Testis (tissue), 3 donors: ENCODE results near the gene PPP6R3. TPM values are rescaled to one million over a fixed set of nuclear protein-coding genes. Genes with fewer than 3 reads are reported as not detected.

ENCODE experiments used
- DNase-seq: peaks from one replicate; pipeline ENCODE4 v3.0.0-alpha.2; 2019
- H3K27ac ChIP-seq, 2 donors: fragments of 200-600 bp; sonication (generic); one replicate each; pipeline ENCODE4 v1.5.1; 2019
- H3K27me3 ChIP-seq: fragments of 200-600 bp; sonication (generic); one replicate; pipeline ENCODE4 v1.5.1; 2019
- H3K36me3 ChIP-seq: fragments of 200-600 bp; sonication (generic); one replicate; pipeline ENCODE4 v1.5.1; 2017; ENCODE audit warnings: low read depth; ENCODE audit errors: missing control alignments
- H3K4me1 ChIP-seq: fragments of 200-600 bp; sonication (generic); one replicate; pipeline ENCODE4 v1.5.1; 2019
- H3K4me3 ChIP-seq, 2 donors: fragments of 200-600 bp; sonication (generic); one replicate each; pipeline ENCODE4 v1.5.1; 2017 to 2019
- H3K9me3 ChIP-seq: fragments of 200-600 bp; sonication (generic); one replicate; pipeline ENCODE4 v1.5.1; 2017
- CTCF ChIP-seq, 3 experiments: fragments of 450-650 bp in 2 of 3; fragments of 200-600 bp in 1 of 3; sonication (generic) in 1 of 3; IDR thresholded peaks; one replicate each; pipeline ENCODE4 v1.5.1; 2016 to 2019; ENCODE audit warnings: antibody characterized with exemption in 3 of 3, mild to moderate bottlenecking in 2 of 3, moderate library complexity in 1 of 3
- POLR2A ChIP-seq: fragments of 450-650 bp; IDR thresholded peaks from one replicate; pipeline ENCODE4 v1.6.1; 2017; ENCODE audit warnings: antibody characterized with exemption, mild to moderate bottlenecking, moderate library complexity
- WGBS, 2 donors: methylation state at CpG; one replicate each; pipeline ENCODE4 v1.1.5; 2018; 5-methylcytosine and 5-hydroxymethylcytosine counted together
- intact Hi-C: fragments of 100-400 bp; cut with DNase I; formaldehyde crosslinking; loops from one replicate; pipeline ENCODE4 v1.15.1; 2023; ENCODE audit warnings: low total_unique reads
- polyA plus RNA-seq: library from polyadenylated mRNA; stranded (reverse); fragments of 350-450 nt; fragmentation: Illumina TruSeq; extraction: RNeasy Lipid Tissue Mini Kit (QIAGEN cat#74804); gene quantifications from one replicate; pipeline ENCODE4 v1.2.3, GENCODE V29; 2014; ENCODE audit warnings: low read depth, low replicate concordance; ENCODE audit not compliant: insufficient read depth
- total RNA-seq, 2 donors: library from RNA; depleted of rRNA; stranded (reverse); fragments of >200 nt; gene quantifications; one replicate each; pipeline ENCODE4 v1.2.3, GENCODE V29; 2016

The PPP6R3 gene
- total and polyA plus RNA-seq, 3 donors from 2014 or later = 88.5 to 190 (median 188) TPM

GRCh38 chr11:68459886-68460740 is 439 bp upstream of the PPP6R3 start:
- WGBS, 2 donors = 5% methylated on average over 36 to 39 of the region's 56 CpGs
- peaks cover 27% of the 10 kb centered on the region for H3K4me1 ChIP-seq

GRCh38 chr11:68461575-68461917 is 994 bp downstream of the PPP6R3 start:
- Histone ChIP-seq H3K36me3 (no peaks in the 10 kb centered on the region), H3K9me3 (no peaks in the 10 kb centered on the region), H3K4me3 (peak overlapping the region; percentile 78 to 97), H3K27ac (peak overlapping the region; percentile 90 to 100), H3K27me3 (no peaks in the 10 kb centered on the region), H3K4me1 (peaks cover 38% of the 10 kb centered on the region)
- intact Hi-C loops = no loop called here
- 0 to 1% methylated on average over 12 of the region's 12 CpGs for WGBS, 2 donors
- DNase-seq = no peak
- TF ChIP-seq CTCF (IDR thresholded peaks at IDR 0.05) = no peak
- TF ChIP-seq POLR2A = no peak

More at GRCh38 chr11:68459886-68460740, 439 bp upstream of the PPP6R3 start:
- TF ChIP-seq CTCF (IDR thresholded peaks at IDR 0.05) = peak in 1 of 3 experiments; percentile 6
- no peak for TF ChIP-seq POLR2A
- intact Hi-C loops = no loop called here
- no peaks in the 10 kb centered on the region for H3K36me3 ChIP-seq
- H3K9me3 ChIP-seq = no peaks in the 10 kb centered on the region
- no peaks in the 10 kb centered on the region for H3K27me3 ChIP-seq
- DNase-seq = peak; percentile 99
- H3K27ac ChIP-seq = peak overlapping the region; percentile 90 to 100
- H3K4me3 ChIP-seq = peak overlapping the region; percentile 78 to 97

- peaks cover 38% of the 10 kb centered on the region for H3K4me1 ChIP-seq
- intact Hi-C loops = no loop called here
- H3K27ac ChIP-seq = peak overlapping the region in 1 of 2 donors; percentile 26
- 22 to 67% methylated on average over 1 of the region's 1 CpG for WGBS, 2 donors
- DNase-seq = peak; percentile 80
- no peaks in the 10 kb centered on the region for H3K9me3 ChIP-seq
- H3K36me3 ChIP-seq = no peaks in the 10 kb centered on the region
- H3K27me3 ChIP-seq = no peaks in the 10 kb centered on the region
- TF ChIP-seq POLR2A = no peak
- no peak for TF ChIP-seq CTCF (IDR thresholded peaks at IDR 0.05)
- H3K4me3 ChIP-seq = no peak overlapping the region
Measured at GRCh38 chr11:68463714-68464113, 3.2 kb downstream of the PPP6R3 start.

GRCh38 chr11:68467201-68467834 is 6.8 kb downstream of the PPP6R3 start:
- Histone ChIP-seq H3K36me3 (no peaks in the 10 kb centered on the region), H3K4me1 (peaks cover 62% of the 10 kb centered on the region), H3K4me3 (no peak overlapping the region), H3K27ac (no peak overlapping the region), H3K9me3 (no peaks in the 10 kb centered on the region), H3K27me3 (no peaks in the 10 kb centered on the region)
- no peak for DNase-seq
- 79 to 80% methylated on average over 8 of the region's 8 CpGs for WGBS, 2 donors
- TF ChIP-seq CTCF (IDR thresholded peaks at IDR 0.05) (no peak), POLR2A (no peak)
- intact Hi-C loops = no loop called here
